Immature natural killer cell (primary cell): ENCODE results near the gene NBL1. TPM values are rescaled to one million over a fixed set of nuclear protein-coding genes. Genes with fewer than 3 reads are reported as not detected.
A peak's percentile ranks its signal among the peaks of the same experiment; 100 is the strongest.

Experiments
- DNase-seq, 3 donors: peaks; one replicate each; pipeline ENCODE4 v3.0.0; 2022; ENCODE audit warnings: mixed read lengths in 1 of 3
- H3K27ac Mint-ChIP-seq, 6 donors: one replicate each; pipeline ENCODE4 v1.8.0; 2020; ENCODE audit warnings: mixed read lengths in 6 of 6, mild to moderate bottlenecking in 5 of 6, inconsistent platforms in 4 of 6, moderate library complexity in 3 of 6
- H3K27me3 Mint-ChIP-seq, 3 donors: one replicate each; pipeline ENCODE4 v1.8.0; 2020 to 2021; ENCODE audit warnings: low read depth in 3 of 3, mild to moderate bottlenecking in 3 of 3, mixed read lengths in 3 of 3, moderate library complexity in 3 of 3, inconsistent platforms in 1 of 3
- H3K36me3 Mint-ChIP-seq, 3 donors: one replicate each; pipeline ENCODE4 v1.8.0; 2020; ENCODE audit warnings: mixed read lengths in 3 of 3, inconsistent platforms in 2 of 3, mild to moderate bottlenecking in 2 of 3
- H3K4me1 Mint-ChIP-seq, 2 donors: one replicate each; pipeline ENCODE4 v1.8.0; 2020; ENCODE audit warnings: inconsistent platforms in 2 of 2, mild to moderate bottlenecking in 2 of 2, mixed read lengths in 2 of 2, moderate library complexity in 1 of 2
- H3K4me3 Mint-ChIP-seq, 5 donors: one replicate each; pipeline ENCODE4 v1.8.0; 2020; ENCODE audit warnings: mild to moderate bottlenecking in 5 of 5, mixed read lengths in 5 of 5, inconsistent platforms in 3 of 5, moderate library complexity in 3 of 5
- H3K9me3 Mint-ChIP-seq, 6 donors: one replicate each; pipeline ENCODE4 v1.8.0; 2020; ENCODE audit warnings: mild to moderate bottlenecking in 6 of 6, mixed read lengths in 6 of 6, inconsistent platforms in 4 of 6, moderate library complexity in 3 of 6
- polyA plus RNA-seq, 3 donors: library from polyadenylated mRNA; unstranded; fragments of 300-500 nt; fragmentation: Illumina TruSeq; gene quantifications; one replicate each; pipeline ENCODE4 v1.2.3, GENCODE V29; 2021

The NBL1 gene
- polyA plus RNA-seq, 3 donors from 2014 or later = 0.44 to 2.7 TPM; not detected in 1

DNA sequence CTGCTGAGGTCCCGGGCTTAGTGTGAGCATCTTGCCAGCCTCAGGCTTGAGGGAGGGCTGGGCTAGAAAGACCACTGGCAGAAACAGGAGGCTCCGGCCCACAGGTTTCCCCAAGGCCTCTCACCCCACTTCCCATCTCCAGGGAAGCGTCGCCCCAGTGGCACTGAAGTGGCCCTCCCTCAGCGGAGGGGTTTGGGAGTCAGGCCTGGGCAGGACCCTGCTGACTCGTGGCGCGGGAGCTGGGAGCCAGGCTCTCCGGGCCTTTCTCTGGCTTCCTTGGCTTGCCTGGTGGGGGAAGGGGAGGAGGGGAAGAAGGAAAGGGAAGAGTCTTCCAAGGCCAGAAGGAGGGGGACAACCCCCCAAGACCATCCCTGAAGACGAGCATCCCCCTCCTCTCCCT lies 13.4 kb downstream of the NBL1 start:
- Mint-ChIP-seq H3K4me3 (no peak overlapping the region), H3K9me3 (no peaks in the 10 kb centered on the region), H3K4me1 (peaks cover 4 to 6% of the 10 kb centered on the region in 2 donors), H3K27me3 (peaks cover 0 to 9% (median 4%) of the 10 kb centered on the region in 3 donors), H3K27ac (no peak overlapping the region), H3K36me3 (no peaks in the 10 kb centered on the region)
- no peak for DNase-seq

DNA sequence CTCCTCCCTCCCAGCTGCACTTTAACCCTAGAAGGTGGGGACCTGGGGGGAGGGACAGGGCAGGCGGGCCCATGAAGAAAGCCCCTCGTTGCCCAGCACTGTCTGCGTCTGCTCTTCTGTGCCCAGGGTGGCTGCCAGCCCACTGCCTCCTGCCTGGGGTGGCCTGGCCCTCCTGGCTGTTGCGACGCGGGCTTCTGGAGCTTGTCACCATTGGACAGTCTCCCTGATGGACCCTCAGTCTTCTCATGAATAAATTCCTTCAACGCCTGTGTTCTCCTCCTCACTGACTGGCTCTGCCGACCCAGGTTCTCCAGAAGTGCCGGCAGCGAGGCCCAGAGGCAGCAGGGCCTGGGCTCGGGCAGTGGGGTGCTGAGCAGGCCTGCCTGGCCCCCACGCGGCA lies 14.1 kb downstream of the NBL1 start:
- DNase-seq = no peak
- no peak overlapping the region for H3K4me3 Mint-ChIP-seq
- peaks cover 4 to 6% of the 10 kb centered on the region in 2 donors for H3K4me1 Mint-ChIP-seq
- H3K27me3 Mint-ChIP-seq = peaks cover 5 to 11% (median 8%) of the 10 kb centered on the region in 3 donors
- H3K36me3 Mint-ChIP-seq = no peaks in the 10 kb centered on the region
- no peak overlapping the region for H3K27ac Mint-ChIP-seq
- no peaks in the 10 kb centered on the region for H3K9me3 Mint-ChIP-seq

DNA sequence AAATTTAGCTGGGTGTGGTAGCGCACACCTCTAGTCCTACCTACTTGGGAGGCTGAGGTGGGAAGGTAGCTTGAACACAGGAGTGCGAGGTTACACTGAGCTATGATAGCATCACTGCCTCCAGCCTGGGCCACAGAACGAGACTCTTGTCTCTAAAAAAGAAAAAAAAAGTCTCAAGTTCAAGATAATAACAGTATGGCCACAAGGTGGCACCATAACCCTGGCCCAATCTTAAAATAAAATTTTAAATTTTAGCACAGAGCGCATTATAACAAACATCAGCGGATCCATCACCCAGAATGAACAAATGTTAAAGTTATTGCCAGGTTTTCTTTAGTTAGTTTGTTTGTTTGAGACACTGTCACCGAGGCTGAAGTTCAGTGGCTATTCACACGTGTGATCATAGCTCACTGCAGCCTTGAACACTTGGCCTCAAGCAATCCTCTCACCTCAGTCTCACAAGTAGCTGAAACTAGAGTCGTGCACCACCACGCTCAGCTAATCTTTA lies 17.7 kb downstream of the NBL1 start:
- no peak overlapping the region for H3K27ac Mint-ChIP-seq
- H3K9me3 Mint-ChIP-seq = no peaks in the 10 kb centered on the region
- peaks cover 8 to 17% of the 10 kb centered on the region in 2 donors for H3K4me1 Mint-ChIP-seq
- DNase-seq = peak in 2 of 3 donors; percentile 29 to 52
- H3K27me3 Mint-ChIP-seq = peaks cover 12 to 16% (median 14%) of the 10 kb centered on the region in 3 donors
- H3K4me3 Mint-ChIP-seq = no peak overlapping the region
- H3K36me3 Mint-ChIP-seq = peaks cover 0 to under 1% (median 0%) of the 10 kb centered on the region in 3 donors

DNA sequence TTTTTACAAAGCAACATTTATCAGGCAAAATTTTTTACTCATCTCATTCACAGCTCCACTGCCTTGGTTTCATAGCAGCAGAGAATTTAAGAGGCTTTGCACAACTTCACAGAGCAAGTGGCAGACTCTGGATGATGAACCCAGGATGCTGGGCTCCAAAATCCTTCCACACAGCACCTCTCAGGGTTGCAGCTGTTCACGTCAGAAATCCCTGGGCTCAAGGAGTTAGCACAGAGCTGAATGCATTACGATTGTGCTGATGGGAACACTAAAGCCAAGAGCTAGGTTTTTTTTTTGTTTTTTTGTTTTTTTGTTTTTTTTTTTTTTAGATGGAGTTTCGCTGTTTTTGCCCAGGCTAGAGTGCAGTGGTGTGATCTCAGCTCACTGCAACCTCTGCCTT lies 18.2 kb downstream of the NBL1 start:
- Mint-ChIP-seq H3K27me3 (peaks cover 16 to 20% (median 19%) of the 10 kb centered on the region in 3 donors), H3K4me1 (peaks cover 12 to 21% of the 10 kb centered on the region in 2 donors), H3K27ac (no peak overlapping the region), H3K9me3 (no peaks in the 10 kb centered on the region), H3K36me3 (peaks cover 0 to 6% (median 0%) of the 10 kb centered on the region in 3 donors), H3K4me3 (no peak overlapping the region)
- no peak for DNase-seq

DNA sequence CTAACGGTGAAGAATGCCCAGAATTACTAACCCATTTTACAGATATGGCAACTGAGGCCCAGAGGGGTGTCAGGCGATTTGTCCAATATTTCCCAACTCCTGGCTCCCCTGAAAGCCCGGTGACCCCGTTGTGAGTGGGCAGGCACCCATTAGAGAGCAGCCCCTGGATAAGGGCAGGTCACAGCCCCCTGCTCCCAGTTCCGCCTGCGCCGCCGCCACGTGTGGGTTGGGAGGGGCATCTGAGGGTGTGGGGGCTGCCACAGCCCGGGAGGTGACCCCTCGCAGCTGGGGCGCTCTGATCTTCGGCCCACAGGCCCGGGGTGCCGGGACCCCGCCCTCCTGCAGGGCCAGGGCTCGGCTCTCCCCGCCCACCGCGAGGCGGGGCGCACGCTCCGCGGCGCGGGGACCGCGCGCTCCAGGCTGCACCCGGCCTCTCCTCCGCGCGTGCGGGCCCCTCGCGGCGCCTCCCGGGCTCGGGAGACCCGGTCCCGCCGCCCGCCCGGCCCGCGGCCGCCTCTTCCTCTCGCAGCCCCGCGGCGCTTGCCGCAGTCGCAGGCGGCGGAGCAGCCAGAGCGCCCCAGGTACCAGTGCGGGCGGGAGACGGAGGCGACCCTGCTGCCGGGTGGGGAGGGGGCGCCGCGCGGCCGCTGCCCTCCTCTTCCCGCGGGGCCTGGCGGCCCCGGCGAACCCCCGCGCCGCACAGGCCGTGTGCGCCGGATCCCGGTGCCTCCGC lies 20.5 kb downstream of the NBL1 start, which contains the start of gene HTR6:
Gene HTR6 (plus strand): TSS at position 423 of the 733 bp plus-strand sequence. CDS start 879 bp downstream, outside the sequence.
- Mint-ChIP-seq H3K4me3 (peak within 1 kb of the TSS in 4 of 5 donors; percentile 24 to 44 (median 31)), H3K27me3 (peaks cover 16 to 23% (median 20%) of the 10 kb centered on the region in 3 donors), H3K9me3 (no peaks in the 10 kb centered on the region), H3K36me3 (peaks cover 0 to 6% (median 0%) of the 10 kb centered on the region in 3 donors), H3K4me1 (peaks cover 10 to 19% of the 10 kb centered on the region in 2 donors), H3K27ac (no peak within 1 kb of the TSS)
- DNase-seq = no peak

DNA sequence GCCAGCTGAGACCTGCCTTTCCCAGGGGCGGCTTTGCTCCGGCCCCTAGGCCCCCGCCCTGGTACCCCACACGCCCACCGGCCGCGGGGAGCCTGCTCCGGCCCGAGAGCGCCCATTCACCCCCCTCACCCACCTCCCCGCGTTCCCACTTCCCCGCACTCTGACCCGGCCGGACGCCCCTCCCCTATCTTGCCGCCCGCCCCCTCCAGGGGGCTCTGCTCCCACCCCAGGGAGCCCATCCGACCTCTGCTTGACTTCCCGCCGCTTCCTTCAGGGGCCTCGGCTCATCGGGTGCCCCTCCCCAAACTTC lies 21.0 kb downstream of the NBL1 start:
- H3K27me3 Mint-ChIP-seq = peaks cover 19 to 27% (median 21%) of the 10 kb centered on the region in 3 donors

DNA sequence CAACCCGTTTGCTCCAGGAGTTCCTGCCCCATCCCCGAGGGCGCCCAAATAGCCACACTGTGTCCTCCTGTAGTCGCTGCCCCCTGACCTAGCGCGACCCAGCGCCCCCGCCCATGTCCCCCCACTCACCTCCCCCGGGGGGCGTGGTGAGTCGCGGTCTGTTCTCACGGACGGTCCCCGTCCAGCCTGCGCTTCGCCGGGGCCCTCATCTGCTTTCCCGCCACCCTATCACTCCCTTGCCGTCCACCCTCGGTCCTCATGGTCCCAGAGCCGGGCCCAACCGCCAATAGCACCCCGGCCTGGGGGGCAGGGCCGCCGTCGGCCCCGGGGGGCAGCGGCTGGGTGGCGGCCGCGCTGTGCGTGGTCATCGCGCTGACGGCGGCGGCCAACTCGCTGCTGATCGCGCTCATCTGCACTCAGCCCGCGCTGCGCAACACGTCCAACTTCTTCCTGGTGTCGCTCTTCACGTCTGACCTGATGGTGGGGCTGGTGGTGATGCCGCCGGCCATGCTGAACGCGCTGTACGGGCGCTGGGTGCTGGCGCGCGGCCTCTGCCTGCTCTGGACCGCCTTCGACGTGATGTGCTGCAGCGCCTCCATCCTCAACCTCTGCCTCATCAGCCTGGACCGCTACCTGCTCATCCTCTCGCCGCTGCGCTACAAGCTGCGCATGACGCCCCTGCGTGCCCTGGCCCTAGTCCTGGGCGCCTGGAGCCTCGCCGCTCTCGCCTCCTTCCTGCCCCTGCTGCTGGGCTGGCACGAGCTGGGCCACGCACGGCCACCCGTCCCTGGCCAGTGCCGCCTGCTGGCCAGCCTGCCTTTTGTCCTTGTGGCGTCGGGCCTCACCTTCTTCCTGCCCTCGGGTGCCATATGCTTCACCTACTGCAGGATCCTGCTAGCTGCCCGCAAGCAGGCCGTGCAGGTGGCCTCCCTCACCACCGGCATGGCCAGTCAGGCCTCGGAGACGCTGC lies 21.7 kb downstream of the NBL1 start:
- no peak overlapping the region for H3K27ac Mint-ChIP-seq
- peaks cover 0 to 6% (median 0%) of the 10 kb centered on the region in 3 donors for H3K36me3 Mint-ChIP-seq
- H3K4me3 Mint-ChIP-seq = peak overlapping the region in 3 of 5 donors; percentile 33 to 67 (median 61)
- peaks cover 6 to 17% of the 10 kb centered on the region in 2 donors for H3K4me1 Mint-ChIP-seq
- H3K27me3 Mint-ChIP-seq = peaks cover 19 to 27% (median 19%) of the 10 kb centered on the region in 3 donors
- DNase-seq = no peak
- no peaks in the 10 kb centered on the region for H3K9me3 Mint-ChIP-seq

More for the DNA sequence above, 21.0 kb downstream of the NBL1 start:
- DNase-seq = no peak
- Mint-ChIP-seq H3K36me3 (peaks cover 0 to 6% (median 0%) of the 10 kb centered on the region in 3 donors), H3K9me3 (no peaks in the 10 kb centered on the region), H3K4me1 (peaks cover 6 to 17% of the 10 kb centered on the region in 2 donors), H3K4me3 (peak overlapping the region in 1 of 5 donors; percentile 33), H3K27ac (no peak overlapping the region)

DNA sequence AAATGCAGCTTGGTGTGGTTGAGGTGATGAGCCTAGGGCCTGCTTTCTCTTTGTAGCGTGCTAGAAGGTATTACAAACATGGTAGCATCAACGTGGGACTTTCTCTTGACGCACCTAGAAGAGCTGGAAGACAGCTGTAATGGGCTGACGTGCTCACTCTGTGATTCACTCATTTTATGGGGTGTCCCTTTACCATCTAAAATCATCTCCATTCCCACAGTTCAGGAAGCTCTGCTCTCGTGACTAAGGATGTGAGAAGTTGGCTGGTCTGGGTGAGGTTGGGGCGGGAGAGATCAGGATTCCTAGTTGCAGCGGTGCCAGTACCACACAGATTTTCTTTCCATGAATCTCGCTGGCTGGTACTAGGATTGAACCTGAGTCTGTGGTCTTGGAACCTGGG lies 24.8 kb downstream of the NBL1 start:
- peaks cover 6 to 16% of the 10 kb centered on the region in 2 donors for H3K4me1 Mint-ChIP-seq
- no peak overlapping the region for H3K27ac Mint-ChIP-seq
- H3K27me3 Mint-ChIP-seq = peaks cover 14 to 20% (median 17%) of the 10 kb centered on the region in 3 donors
- no peaks in the 10 kb centered on the region for H3K9me3 Mint-ChIP-seq
- no peak overlapping the region for H3K4me3 Mint-ChIP-seq
- DNase-seq = no peak
- peaks cover 0 to 6% (median 0%) of the 10 kb centered on the region in 3 donors for H3K36me3 Mint-ChIP-seq

DNA sequence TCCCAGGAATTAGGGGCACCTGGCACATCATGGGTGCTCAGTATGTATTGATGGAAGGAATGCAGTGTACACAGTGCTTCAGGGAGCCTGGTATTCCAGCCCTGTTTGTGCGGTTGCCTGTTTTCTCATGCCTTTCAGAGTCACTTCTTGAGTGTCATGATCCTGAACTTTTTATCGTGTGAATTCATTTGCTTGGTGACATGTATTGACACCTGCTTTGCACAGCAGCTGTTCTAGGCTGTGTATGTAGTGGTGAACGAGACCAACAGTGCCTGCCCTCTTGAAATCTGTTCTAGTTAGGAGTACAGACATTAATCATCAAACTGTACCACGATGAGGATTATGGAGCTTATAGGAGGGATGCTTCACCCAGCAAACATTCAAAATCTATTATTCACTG lies 26.7 kb downstream of the NBL1 start:
- no peak for DNase-seq
- no peak overlapping the region for H3K4me3 Mint-ChIP-seq
- peaks cover 0 to 6% (median 0%) of the 10 kb centered on the region in 3 donors for H3K36me3 Mint-ChIP-seq
- no peaks in the 10 kb centered on the region for H3K9me3 Mint-ChIP-seq
- peaks cover 15 to 16% (median 15%) of the 10 kb centered on the region in 3 donors for H3K27me3 Mint-ChIP-seq
- H3K4me1 Mint-ChIP-seq = peaks cover 6 to 10% of the 10 kb centered on the region in 2 donors
- no peak overlapping the region for H3K27ac Mint-ChIP-seq

DNA sequence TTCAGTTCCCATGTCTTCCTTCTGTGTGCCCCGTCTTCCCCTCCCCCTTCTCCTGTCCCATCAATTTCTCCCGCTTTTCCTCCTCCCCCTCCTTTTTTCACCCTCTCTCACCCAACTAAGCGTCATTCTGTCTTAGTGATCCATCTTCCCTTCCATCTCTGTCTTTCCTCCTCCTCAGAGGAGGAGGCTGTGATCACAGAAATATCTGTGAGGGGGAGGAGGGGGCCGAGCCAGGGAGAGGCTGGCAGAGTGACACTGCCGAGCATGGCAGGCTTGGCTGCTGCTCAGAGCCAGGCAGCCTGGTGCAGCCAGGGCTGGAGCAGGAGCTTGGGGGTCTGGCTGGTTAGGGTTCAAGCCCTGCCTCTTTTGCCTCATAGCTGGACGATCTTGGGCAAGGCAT lies 28.1 kb downstream of the NBL1 start:
- no peak overlapping the region for H3K27ac Mint-ChIP-seq
- H3K4me1 Mint-ChIP-seq = peaks cover 0 to under 1% of the 10 kb centered on the region in 2 donors
- H3K4me3 Mint-ChIP-seq = no peak overlapping the region
- H3K36me3 Mint-ChIP-seq = peaks cover 0 to under 1% (median 0%) of the 10 kb centered on the region in 3 donors
- peaks cover 5 to 11% (median 10%) of the 10 kb centered on the region in 3 donors for H3K27me3 Mint-ChIP-seq
- DNase-seq = no peak
- no peaks in the 10 kb centered on the region for H3K9me3 Mint-ChIP-seq

DNA sequence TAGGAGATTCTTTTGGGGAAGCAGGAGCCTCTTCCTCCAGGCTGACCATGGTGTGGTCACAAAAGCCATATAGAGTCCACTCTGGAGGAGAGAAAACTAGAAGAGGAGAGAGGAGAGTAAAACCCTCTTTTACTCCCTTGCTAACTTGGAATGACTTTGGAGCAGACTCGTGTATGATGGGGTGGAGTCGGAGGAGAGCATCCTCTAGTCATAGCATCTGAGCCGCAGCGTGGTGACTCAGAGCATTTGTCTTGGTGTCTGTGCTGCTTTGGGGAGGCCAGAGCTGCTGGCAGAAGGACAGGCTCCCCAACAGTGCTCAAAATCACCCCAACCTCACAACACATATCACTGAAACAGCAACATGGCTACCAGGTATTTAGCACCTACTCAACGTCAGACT lies 31.7 kb downstream of the NBL1 start:
- Mint-ChIP-seq H3K4me3 (no peak overlapping the region), H3K27me3 (peaks cover 3 to 9% (median 3%) of the 10 kb centered on the region in 3 donors), H3K27ac (no peak overlapping the region), H3K4me1 (no peaks in the 10 kb centered on the region), H3K9me3 (no peaks in the 10 kb centered on the region), H3K36me3 (no peaks in the 10 kb centered on the region)
- no peak for DNase-seq

DNA sequence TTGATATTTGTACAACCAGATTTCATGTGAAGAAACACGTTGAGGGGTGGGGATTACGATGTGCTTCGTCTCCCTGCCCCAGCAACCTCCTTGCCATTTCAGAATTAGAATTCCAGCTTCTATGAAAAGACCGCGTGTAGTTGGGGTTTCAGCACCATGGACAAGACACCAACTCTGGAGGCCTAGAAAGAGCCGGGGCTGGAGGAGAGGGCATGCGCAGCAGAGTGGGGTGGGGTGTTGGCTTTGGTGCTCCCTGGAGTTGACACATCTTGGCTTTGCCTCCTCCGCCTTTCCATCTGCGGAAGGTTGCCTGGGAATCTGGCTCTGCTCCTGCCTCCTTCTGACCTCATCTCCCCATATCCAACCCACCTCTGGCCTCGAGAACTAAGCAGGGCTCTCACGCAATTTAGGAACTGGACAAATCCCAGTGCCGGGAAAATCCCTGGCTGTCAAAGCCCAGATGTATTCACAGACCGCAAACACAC lies 32.4 kb downstream of the NBL1 start:
- DNase-seq = no peak
- H3K27ac Mint-ChIP-seq = no peak overlapping the region
- no peak overlapping the region for H3K4me3 Mint-ChIP-seq
- no peaks in the 10 kb centered on the region for H3K4me1 Mint-ChIP-seq
- no peaks in the 10 kb centered on the region for H3K9me3 Mint-ChIP-seq
- peaks cover 3 to 9% (median 3%) of the 10 kb centered on the region in 3 donors for H3K27me3 Mint-ChIP-seq
- no peaks in the 10 kb centered on the region for H3K36me3 Mint-ChIP-seq

DNA sequence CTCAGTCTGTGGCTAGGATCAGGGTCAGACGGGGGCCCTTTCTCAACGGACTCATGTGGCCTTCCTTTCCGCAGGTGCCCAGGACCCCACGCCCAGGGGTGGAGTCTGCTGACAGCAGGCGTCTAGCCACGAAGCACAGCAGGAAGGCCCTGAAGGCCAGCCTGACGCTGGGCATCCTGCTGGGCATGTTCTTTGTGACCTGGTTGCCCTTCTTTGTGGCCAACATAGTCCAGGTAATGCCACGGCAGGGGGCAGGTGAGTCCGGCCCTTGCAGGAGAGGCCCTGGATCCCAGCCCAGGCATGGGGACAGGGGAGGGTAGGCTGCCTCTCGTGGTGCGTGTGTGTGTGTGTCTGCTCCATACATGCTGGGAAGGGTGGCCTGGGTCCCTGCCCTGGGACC lies 34.4 kb downstream of the NBL1 start:
- no peaks in the 10 kb centered on the region for H3K9me3 Mint-ChIP-seq
- no peak overlapping the region for H3K4me3 Mint-ChIP-seq
- H3K4me1 Mint-ChIP-seq = no peaks in the 10 kb centered on the region
- H3K27me3 Mint-ChIP-seq = peaks cover 3 to 7% (median 3%) of the 10 kb centered on the region in 3 donors
- peaks cover 0 to 4% (median 4%) of the 10 kb centered on the region in 3 donors for H3K36me3 Mint-ChIP-seq
- no peak for DNase-seq
- H3K27ac Mint-ChIP-seq = no peak overlapping the region
